ENCODE data around the gene AXDND1. TPM values are rescaled to one million over a fixed set of nuclear protein-coding genes. Genes with fewer than 3 reads are reported as not detected.

The AXDND1 gene
- total and polyA plus RNA-seq, 9 of the 15 experiments (the other 6 are each of a cell fraction or from before 2014, with no cell fraction given) = 0.03 to 0.13 (median 0.06) TPM; not detected in 5

DNA sequence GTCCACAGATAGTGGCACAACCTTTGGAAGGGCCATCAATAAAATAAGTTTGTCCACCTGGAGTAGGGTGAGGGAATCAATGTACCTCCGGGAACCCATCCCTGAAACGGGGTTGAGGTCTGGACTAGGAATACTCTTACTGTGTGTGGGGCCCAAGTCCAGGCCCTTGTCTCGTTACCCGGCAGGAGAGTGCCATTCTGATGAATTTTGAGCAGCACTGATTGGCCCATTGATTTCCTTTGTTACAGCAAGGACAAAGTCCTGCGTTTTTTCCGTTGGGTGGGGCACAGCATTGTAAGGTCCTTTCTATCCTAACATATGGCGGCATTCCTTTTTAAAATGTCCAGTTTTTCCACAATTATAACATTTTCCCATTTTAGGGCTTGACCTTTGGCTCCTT, 75.2 kb downstream of the AXDND1 start (continued):
- no peak for TF ChIP-seq HOMEZ (CRISPR knock-in tag; IDR thresholded peaks at IDR 0.05)
- no peak for TF ChIP-seq BMI1 (IDR thresholded peaks at IDR 0.05; ENCODE audit: low read length)
- no peak for TF ChIP-seq THRA (IDR thresholded peaks at IDR 0.05)
- TF ChIP-seq ZC3H8 (IDR thresholded peaks at IDR 0.05) = no peak
- TF ChIP-seq GATAD2B (IDR thresholded peaks at IDR 0.05; ENCODE audit: borderline replicate concordance) = no peak
- no peak for TF ChIP-seq IRF2 (CRISPR knock-in tag; IDR thresholded peaks at IDR 0.05)
- TF ChIP-seq FOXA1 (IDR thresholded peaks at IDR 0.05; ENCODE audit: borderline replicate concordance) = no peak
- TF ChIP-seq, protein P1, sequence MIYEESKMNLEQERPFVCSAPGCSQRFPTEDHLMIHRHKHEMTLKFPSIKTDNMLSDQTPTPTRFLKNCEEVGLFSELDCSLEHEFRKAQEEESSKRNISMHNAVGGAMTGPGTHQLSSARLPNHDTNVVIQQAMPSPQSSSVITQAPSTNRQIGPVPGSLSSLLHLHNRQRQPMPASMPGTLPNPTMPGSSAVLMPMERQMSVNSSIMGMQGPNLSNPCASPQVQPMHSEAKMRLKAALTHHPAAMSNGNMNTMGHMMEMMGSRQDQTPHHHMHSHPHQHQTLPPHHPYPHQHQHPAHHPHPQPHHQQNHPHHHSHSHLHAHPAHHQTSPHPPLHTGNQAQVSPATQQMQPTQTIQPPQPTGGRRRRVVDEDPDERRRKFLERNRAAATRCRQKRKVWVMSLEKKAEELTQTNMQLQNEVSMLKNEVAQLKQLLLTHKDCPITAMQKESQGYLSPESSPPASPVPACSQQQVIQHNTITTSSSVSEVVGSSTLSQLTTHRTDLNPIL (CRISPR knock-in tag; IDR thresholded peaks at IDR 0.05) = no peak
- no peak for TF ChIP-seq NCOA2 (IDR thresholded peaks at IDR 0.05; ENCODE audit: partially characterized antibody in 2 of 2)
- TF ChIP-seq, protein P2, sequence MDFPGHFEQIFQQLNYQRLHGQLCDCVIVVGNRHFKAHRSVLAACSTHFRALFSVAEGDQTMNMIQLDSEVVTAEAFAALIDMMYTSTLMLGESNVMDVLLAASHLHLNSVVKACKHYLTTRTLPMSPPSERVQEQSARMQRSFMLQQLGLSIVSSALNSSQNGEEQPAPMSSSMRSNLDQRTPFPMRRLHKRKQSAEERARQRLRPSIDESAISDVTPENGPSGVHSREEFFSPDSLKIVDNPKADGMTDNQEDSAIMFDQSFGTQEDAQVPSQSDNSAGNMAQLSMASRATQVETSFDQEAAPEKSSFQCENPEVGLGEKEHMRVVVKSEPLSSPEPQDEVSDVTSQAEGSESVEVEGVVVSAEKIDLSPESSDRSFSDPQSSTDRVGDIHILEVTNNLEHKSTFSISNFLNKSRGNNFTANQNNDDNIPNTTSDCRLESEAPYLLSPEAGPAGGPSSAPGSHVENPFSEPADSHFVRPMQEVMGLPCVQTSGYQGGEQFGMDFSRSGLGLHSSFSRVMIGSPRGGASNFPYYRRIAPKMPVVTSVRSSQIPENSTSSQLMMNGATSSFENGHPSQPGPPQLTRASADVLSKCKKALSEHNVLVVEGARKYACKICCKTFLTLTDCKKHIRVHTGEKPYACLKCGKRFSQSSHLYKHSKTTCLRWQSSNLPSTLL (IDR thresholded peaks at IDR 0.05) = no peak
- TF ChIP-seq HNRNPK (IDR thresholded peaks at IDR 0.05; ENCODE audit: low read depth, low read length, poor library complexity, severe bottlenecking) = no peak
- no peak for TF ChIP-seq SLC30A9 (CRISPR knock-in tag; IDR thresholded peaks at IDR 0.05)

All from K562 (cell line).